ENCODE data around the gene MED13L. TPM values are rescaled to one million over a fixed set of nuclear protein-coding genes. Genes with fewer than 3 reads are reported as not detected.

The MED13L gene
- total RNA-seq, 1 donor from 2014 or later = 141 TPM

DNA sequence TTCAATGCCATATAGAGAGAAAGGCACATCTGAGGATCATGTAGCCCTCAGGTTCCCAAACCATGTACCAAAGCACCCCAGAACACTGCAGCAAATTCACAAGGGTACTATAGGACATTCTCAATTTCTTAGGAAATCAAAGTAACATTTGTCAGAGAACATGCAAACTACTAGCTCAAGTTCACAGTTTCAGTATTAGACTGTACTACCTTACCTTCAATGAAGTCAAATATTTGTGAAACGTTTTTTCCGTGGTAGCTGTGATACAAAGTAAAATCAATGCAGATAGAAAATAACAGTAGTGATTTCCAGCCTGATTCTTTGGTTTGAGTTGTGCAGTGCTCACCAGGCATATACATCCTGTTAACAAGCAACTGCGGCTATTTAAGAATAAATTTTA, 197.1 kb downstream of the MED13L start:
- Mint-ChIP-seq H3K4me3 (ENCODE audit: low read depth) (no peak overlapping the region), H3K27ac (no peak overlapping the region), H3K27me3 (no peaks in the 10 kb centered on the region), H3K9me3 (ENCODE audit: low read depth) (no peaks in the 10 kb centered on the region), H3K36me3 (ENCODE audit: insufficient read depth) (peaks cover 3% of the 10 kb centered on the region), H3K4me1 (ENCODE audit: low read depth) (peaks cover 3% of the 10 kb centered on the region)
- TF ChIP-seq, protein P1, sequence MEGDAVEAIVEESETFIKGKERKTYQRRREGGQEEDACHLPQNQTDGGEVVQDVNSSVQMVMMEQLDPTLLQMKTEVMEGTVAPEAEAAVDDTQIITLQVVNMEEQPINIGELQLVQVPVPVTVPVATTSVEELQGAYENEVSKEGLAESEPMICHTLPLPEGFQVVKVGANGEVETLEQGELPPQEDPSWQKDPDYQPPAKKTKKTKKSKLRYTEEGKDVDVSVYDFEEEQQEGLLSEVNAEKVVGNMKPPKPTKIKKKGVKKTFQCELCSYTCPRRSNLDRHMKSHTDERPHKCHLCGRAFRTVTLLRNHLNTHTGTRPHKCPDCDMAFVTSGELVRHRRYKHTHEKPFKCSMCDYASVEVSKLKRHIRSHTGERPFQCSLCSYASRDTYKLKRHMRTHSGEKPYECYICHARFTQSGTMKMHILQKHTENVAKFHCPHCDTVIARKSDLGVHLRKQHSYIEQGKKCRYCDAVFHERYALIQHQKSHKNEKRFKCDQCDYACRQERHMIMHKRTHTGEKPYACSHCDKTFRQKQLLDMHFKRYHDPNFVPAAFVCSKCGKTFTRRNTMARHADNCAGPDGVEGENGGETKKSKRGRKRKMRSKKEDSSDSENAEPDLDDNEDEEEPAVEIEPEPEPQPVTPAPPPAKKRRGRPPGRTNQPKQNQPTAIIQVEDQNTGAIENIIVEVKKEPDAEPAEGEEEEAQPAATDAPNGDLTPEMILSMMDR (IDR thresholded peaks at IDR 0.05; ENCODE audit: unreplicated experiment) = no peak
- no peak for DNase-seq (ENCODE audit: low spot score, unreplicated experiment)

DNA sequence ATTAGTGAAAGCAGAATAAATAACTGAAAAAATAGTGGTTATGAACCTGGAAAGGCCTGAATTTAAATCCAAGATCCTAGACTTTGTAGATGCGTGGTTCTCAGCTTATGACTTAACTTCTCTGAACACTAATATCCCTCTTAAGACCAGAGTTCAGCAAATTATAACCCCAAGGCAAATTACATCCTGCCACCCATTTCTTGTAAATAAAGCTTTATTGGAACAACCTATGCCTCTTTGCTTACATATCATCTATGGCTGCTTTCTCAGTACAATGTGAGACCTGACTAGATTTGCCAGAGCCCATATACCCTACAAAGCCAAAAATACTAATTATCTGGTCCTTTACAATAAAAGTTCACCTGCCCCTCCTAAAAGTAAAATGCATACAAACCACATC, 199.1 kb downstream of the MED13L start:
- Mint-ChIP-seq H3K27me3 (no peaks in the 10 kb centered on the region), H3K36me3 (ENCODE audit: insufficient read depth) (peaks cover 3% of the 10 kb centered on the region)

DNA sequence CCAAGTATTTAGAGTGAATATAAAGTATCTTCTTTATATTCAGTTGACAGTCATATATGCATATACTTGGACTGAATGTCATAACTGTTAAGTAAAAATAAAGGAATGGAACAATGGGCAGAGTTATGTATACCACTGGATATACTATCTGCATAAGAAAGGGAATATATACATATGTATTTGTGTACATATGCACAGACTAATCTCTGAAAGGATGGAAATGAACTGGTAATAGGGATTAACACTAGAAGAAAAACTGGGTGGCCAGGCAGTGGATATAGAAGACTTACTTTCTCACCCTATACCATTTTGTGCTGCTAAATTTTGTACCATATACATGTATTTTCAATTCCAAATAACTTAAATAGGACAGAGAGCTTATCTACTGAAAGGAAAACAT, 200.1 kb downstream of the MED13L start:
- Mint-ChIP-seq H3K9me3 (ENCODE audit: low read depth) (no peaks in the 10 kb centered on the region), H3K36me3 (ENCODE audit: insufficient read depth) (peaks cover 3% of the 10 kb centered on the region), H3K27me3 (no peaks in the 10 kb centered on the region), H3K4me3 (ENCODE audit: low read depth) (no peak overlapping the region), H3K27ac (no peak overlapping the region), H3K4me1 (ENCODE audit: low read depth) (peaks cover 6% of the 10 kb centered on the region)
- no peak for DNase-seq (ENCODE audit: low spot score, unreplicated experiment)
- TF ChIP-seq, protein P1 (IDR thresholded peaks at IDR 0.05; ENCODE audit: unreplicated experiment) = no peak

More for the DNA sequence above, 199.1 kb downstream of the MED13L start:
- DNase-seq (ENCODE audit: low spot score, unreplicated experiment) = no peak
- H3K27ac Mint-ChIP-seq = no peak overlapping the region
- TF ChIP-seq, protein P1 (IDR thresholded peaks at IDR 0.05; ENCODE audit: unreplicated experiment) = no peak
- H3K4me3 Mint-ChIP-seq (ENCODE audit: low read depth) = no peak overlapping the region
- no peaks in the 10 kb centered on the region for H3K9me3 Mint-ChIP-seq (ENCODE audit: low read depth)
- peaks cover 6% of the 10 kb centered on the region for H3K4me1 Mint-ChIP-seq (ENCODE audit: low read depth)

DNA sequence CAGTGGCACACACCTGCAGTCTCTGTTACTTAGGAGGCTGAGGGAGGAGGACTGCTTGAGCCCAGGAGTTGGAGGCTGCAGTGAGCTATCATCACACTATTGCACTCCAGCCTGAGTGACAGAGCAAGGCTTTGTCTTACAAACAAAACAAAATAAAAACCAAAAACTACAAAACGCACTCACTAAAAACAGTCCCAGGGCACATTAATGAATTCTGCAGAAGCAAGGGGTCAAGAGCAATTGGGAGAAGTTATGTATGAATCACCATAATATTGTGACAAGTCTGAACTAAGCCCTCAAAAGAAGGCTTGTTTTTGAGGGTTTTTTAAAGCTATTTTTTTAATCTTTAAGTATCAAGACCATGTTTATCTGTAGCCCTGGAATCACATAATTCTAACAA, 201.1 kb downstream of the MED13L start:
- no peak for DNase-seq (ENCODE audit: low spot score, unreplicated experiment)
- Mint-ChIP-seq H3K36me3 (ENCODE audit: insufficient read depth) (peaks cover 2% of the 10 kb centered on the region), H3K4me1 (ENCODE audit: low read depth) (peaks cover 4% of the 10 kb centered on the region), H3K9me3 (ENCODE audit: low read depth) (no peaks in the 10 kb centered on the region), H3K27ac (no peak overlapping the region), H3K27me3 (no peaks in the 10 kb centered on the region), H3K4me3 (ENCODE audit: low read depth) (no peak overlapping the region)
- TF ChIP-seq, protein P1 (IDR thresholded peaks at IDR 0.05; ENCODE audit: unreplicated experiment) = no peak

DNA sequence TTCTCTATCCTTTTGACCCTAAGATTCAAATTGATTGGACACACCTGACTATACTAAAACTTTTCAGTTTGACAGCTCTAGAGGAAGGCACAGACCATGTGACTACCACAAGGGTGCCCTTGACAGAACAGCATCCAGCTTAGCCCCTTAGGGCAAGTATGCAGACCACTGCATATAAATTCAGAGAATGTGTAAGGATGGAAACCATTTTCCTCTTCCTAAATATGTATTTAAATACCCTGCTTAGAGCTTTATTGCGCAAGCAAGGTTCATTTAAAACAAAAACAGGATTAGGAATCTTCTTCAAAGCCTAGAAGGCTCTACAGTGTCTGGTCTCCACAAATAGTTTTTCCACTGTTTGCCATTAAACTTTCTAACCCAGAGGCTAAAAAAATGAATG, 202.8 kb downstream of the MED13L start:
- Mint-ChIP-seq H3K27me3 (no peaks in the 10 kb centered on the region), H3K4me1 (ENCODE audit: low read depth) (peaks cover 4% of the 10 kb centered on the region), H3K27ac (no peak overlapping the region), H3K9me3 (ENCODE audit: low read depth) (no peaks in the 10 kb centered on the region), H3K36me3 (ENCODE audit: insufficient read depth) (peaks cover 2% of the 10 kb centered on the region), H3K4me3 (ENCODE audit: low read depth) (no peak overlapping the region)
- no peak for DNase-seq (ENCODE audit: low spot score, unreplicated experiment)
- TF ChIP-seq, protein P1 (IDR thresholded peaks at IDR 0.05; ENCODE audit: unreplicated experiment) = no peak
